Lung microvascular endothelial cell (primary cell): ENCODE data around the gene THPO. TPM values are rescaled to one million over a fixed set of nuclear protein-coding genes. Genes with fewer than 3 reads are reported as not detected.
A peak's percentile ranks its signal among the peaks of the same experiment; 100 is the strongest.

Experiments used
- DNase-seq, 2 donors: peaks; one replicate each; pipeline versions ENCODE4 v3.0.0 to v3.0.0-alpha.2; 2010; ENCODE audit warnings: low read depth in 2 of 2
- total RNA-seq: library from RNA; depleted of rRNA; stranded (reverse); fragments of >200 nt; gene quantifications from 2 replicates; pipeline ENCODE4 v1.2.1, GENCODE V29; 2014

The THPO gene
- total RNA-seq, 1 donor from 2014 or later: not detected

DNA sequence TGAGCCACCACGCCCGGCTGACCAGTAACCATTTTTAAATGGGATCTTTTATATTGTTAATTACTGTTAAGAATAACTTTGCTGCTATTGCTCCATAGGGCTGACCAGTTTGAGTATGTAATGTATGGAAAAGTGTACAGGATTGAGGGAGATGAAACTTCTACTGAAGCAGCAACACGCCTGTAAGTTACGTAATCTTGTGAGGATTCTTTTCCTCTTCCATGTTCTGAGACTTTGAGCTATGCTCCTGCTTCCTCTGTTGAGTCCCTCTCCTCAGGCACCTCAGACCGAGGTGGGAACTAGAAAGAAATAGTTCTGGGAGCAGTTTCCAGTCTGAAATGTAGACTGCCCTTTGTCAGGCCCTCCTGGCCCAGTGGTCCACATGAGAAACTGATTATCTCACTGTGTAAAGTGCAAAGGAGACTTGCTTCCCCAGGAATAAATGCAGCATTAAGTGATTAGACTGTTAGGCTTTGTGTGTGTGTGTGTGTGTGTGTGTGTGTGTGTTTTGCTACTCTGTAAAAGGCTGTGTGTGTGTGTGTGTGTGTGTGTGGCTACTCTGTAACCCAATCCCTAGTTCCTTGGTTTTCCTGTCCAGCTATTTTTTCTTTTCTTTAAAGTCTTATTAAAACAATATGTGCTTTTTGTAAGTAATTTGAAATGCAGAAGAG lies 11.3 kb downstream of the THPO start:
- DNase-seq: peak in 1 of 2 donors; percentile 21

GRCh38 chr3:184362668-184363546 lies 15.1 kb downstream of the THPO start:
- peak; percentile 96 to 98 for DNase-seq

DNA sequence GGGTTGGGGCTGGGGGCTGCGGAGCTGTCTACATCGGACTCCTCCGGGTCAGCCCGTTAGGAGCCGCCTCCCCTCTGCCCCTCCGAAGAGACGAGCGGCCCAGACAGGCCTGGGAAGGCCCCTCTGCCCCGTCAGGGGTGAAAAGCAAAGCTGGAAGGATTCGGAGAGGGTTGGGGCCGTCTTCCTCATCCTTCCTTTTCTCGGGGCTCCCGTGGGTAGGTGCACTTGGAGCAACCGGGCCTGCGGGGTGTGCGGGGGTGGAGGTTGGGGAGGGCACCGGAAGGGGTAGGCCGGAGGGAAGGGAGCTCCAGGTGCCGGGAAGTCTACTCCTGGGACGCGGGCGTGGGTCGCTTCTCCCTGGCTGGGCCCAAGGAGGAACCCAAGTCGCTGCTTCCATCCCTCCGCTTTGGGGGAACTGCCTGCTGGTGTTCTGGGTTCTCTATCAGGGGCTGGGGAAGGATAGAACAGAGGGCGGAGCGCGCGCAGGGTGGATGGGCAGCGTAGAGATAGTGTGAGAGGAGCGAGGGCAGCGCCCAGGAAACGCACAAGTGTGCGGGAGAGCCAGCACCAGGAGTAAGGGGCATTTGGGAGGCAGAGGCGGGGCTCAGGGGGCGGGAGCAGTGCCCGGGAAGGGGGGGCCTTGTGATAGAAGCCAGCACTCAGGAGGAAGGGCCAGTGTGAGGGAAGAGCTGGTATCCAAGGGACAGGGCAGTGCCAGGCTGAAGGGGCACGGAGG lies 15.9 kb downstream of the THPO start:
- no peak for DNase-seq

DNA sequence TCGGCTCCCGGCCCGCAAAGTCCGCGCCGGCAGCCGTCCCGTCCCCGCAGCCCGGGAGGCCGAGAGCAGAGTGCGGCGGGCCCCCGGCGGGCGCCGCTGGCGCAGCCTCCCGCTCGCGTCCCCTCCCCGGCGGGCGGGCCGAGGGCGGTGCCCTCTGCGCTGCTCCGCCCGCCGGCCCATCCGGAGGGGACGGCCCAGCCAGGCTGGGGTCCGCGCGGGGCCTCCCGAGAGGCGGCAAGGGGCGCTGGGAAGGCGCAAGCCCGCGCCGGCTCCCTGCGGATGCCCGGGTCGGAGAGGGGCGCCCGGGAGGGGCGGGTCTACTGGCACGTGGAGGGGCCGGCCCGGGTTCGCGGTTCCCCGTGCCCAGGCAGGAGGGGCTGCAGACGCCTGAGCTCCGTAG lies 16.5 kb downstream of the THPO start, which contains the start of the genes CLCN2 and POLR2H:
CLCN2 (minus strand) TSS at position 74 of the 400 bp plus-strand sequence. CDS start 126 bp downstream, outside the sequence.
POLR2H (plus strand) TSS at position 179 of the 400 bp plus-strand sequence. CDS start 1,783 bp downstream, outside the sequence.
- peak; percentile 48 to 70 for DNase-seq

DNA sequence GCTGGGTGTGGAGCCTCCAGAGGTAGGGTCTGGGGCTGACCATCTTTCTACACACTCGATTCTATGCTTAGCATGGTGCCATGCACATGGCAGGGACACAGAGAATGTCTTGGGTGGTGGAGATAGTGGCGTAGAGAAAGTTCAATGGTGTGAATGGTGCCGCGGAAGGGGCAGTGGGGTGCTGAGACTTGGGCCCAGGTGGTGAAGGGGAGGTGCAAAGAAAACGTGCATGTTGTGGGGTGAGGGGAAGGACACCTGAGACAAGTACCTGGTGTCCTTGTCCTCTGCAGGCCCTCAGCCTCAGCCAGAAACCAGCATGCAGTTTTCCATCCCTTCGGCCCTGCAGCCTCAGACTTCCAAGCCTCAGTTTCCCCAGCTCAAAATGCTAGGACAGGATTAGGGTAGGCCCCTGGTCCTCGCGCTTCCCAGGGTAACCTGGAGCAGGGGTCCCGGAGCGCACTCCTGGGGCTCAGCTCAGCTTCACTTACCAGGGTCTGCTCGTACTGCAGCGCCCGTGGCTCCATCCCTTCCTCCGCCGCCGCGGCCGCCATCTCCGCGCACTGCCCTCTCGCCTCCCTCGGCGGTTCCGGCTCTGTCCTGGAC lies 17.0 kb downstream of the THPO start:
- DNase-seq: no peak

DNA sequence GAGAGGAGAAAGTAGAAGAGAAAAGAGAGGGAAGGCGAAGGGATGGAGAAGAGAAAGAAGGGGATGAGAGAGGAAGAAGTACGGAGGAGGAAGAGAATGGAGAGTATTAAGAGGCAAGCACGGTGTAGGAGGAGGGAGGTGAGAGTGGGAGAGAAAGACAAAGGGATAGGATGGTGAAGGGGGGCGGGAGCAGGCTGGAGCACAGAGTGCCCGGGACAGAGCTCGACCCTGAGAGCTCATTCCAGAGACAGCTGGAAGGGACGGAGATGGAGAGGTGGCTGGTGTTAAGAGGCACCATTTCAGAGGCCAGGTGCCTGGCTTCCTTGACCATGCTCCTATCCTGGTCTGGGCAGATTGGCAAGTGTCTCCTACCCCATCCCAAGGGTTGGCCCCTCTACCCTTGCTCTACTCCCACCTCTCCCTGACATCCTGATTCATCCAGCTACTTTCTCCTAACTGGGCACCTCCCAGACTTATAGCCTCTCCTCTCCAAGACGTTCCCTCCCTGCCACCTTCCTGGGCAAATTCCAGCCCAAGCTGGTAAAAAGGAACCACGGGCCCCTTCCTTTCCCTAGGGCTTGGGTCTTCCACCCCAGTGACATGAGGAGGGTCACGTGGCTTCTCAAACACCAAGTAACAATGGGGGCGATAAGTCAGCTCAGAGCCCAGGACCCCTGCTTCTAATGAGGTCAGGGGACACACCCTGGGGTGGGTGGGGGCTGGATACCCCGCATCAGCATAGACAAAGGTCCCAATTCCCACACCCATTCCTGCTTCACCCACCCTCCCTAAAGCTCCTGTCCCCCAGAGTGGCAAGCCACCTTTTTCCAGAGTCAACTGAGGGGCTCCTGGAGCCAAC lies 17.7 kb downstream of the THPO start:
- no peak for DNase-seq

DNA sequence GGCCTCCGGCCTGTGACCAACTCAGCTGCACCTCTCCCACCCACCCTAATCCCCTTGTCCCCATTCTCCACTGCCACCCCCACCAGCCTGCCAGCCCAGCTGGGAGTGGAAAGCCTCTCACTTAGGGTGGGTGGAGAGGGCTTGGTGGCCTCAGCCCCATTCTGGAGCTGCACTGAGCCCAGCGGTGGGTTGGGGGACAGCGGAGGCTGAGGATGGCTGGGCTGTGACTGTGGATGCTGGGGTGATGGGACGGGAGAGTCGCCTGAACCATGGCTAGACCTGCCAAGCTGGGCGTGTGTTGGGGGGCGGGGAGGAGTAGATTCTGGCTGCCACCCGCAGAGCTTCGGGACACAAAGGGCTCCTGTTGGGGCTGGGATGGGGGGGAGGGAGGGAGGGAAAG lies 18.4 kb downstream of the THPO start:
- no peak for DNase-seq

- no peak for DNase-seq
Measured at GRCh38 chr3:184358921-184359350, 19.1 kb downstream of the THPO start.

DNA sequence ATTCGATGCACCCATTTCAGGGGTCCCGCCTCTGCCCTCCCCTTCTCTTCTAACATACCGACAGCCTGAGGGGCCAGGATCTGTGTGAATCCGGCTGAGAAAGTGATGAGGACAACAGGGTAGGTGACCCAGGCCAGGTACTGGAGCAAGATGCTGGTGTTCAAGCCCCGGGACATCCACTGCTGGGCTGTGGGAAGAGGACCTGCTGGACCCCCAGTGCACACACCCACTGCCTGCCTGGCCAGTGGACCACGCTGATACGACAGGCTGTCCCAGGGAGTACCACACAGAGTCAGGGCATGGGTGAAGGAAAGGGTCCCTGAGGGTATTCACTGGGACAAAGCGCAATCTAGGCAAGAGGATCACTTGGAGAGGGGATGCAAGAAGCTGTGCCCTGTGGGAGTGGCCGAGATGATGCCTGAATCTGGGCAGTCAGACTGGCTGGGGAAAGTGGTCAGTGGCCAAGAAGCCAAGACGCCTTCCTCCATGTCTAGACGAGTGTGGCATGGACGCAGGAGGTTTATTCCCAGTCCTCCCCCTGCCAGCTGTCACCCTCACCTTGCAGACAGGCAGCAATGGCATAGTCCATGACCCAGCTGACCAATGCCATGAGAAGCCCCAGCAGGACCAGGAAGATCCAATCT lies 19.8 kb downstream of the THPO start:
- DNase-seq: no peak

- no peak for DNase-seq
Measured at GRCh38 chr3:184357248-184358123, 20.5 kb downstream of the THPO start.

DNA sequence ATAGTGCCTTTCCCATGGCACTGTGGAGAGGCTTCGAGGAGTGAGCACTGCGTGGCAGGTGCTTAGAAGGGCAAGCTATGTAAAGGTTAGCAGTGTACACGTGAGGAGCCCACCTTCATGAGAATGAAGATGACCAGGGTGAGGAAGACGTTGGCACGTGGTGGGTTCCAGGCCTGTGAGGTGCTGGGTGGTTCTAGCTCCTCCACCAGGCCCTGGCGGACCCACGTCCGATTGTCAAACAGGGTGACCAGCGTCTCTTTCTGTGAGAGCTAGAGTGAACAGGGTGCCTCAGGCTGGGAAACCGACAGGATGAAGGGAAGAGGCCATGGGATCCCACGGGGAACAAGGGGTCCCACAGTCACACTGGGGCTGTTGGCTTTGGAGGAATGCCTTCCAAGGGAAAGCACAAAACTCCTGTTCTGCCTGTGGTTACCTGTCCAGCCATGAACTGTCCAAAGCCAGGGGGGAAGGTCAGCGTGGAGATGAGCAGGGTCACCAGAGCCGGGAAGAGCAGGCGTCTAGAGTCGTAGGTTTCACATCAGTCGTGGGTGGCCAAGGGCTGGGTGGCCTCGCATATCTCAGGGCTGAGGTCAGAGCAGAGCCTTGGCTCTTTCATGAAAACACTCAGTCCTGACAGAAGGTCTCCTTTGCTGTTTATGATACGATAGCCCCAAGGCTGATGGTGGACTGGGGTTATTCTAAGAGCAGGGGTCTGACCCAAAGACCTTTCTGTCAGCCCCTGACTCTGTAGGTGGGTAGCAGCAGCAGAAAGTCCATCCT lies 22.6 kb downstream of the THPO start:
- DNase-seq: no peak

GRCh38 chr3:184354754-184355153 lies 23.3 kb downstream of the THPO start:
- no peak for DNase-seq

GRCh38 chr3:184354121-184354728 lies 23.8 kb downstream of the THPO start:
- DNase-seq: peak; percentile 43 to 62

- DNase-seq: no peak
Measured at GRCh38 chr3:184353546-184353941, 24.5 kb downstream of the THPO start.

- DNase-seq: no peak
Measured at GRCh38 chr3:184352897-184353545, 25.0 kb downstream of the THPO start.

- DNase-seq: no peak
Measured at GRCh38 chr3:184352149-184352785, 25.7 kb downstream of the THPO start.
